K562 (cell line): ENCODE data around the gene AK4. TPM values are rescaled to one million over a fixed set of nuclear protein-coding genes. Genes with fewer than 3 reads are reported as not detected.

Experiments used
- ARID3A ChIP-seq: IDR thresholded peaks from 2 replicates; pipeline ENCODE4 v1.6.1; 2012; ENCODE audit warnings: low read depth, low read length, improper control_type of control experiment, borderline replicate concordance
- C11orf30 ChIP-seq: fragments of 450-650 bp; IDR thresholded peaks from 2 replicates; pipeline ENCODE4 v1.6.1; 2016; ENCODE audit warnings: low read depth, mild to moderate bottlenecking
- FOXK2 ChIP-seq, 2 experiments: fragments of 450-650 bp; IDR thresholded peaks in 1 of 2; conservative IDR thresholded peaks in 1 of 2; 2 replicates each; pipeline ENCODE4 v1.6.1; 2016; ENCODE audit warnings: low read depth in 2 of 2, mild to moderate bottlenecking in 1 of 2
- GATAD2B ChIP-seq: fragments of 450-650 bp; IDR thresholded peaks from 2 replicates; pipeline ENCODE4 v1.6.1; 2017; ENCODE audit warnings: mild to moderate bottlenecking, borderline replicate concordance
- JUN ChIP-seq, 2 experiments: sonication (generic) in 1 of 2; formaldehyde crosslinking in 1 of 2; IDR thresholded peaks; 2 replicates each; pipeline versions ENCODE4 v1.6.1 to v1.8.0; 2012 to 2022; ENCODE audit warnings: borderline replicate concordance in 2 of 2, mild to moderate bottlenecking in 2 of 2, improper control_type of control experiment in 1 of 2, low read depth in 1 of 2, low read length in 1 of 2, missing genetic modification reagents in 1 of 2
- MAFF ChIP-seq: IDR thresholded peaks from 2 replicates; pipeline ENCODE4 v1.6.1; 2012; ENCODE audit warnings: low read length, improper control_type of control experiment
- NFATC3 ChIP-seq: fragments of 450-650 bp; IDR thresholded peaks from 2 replicates; pipeline ENCODE4 v1.6.1; 2017; ENCODE audit warnings: mild to moderate bottlenecking
- NFRKB ChIP-seq: fragments of 450-650 bp; IDR thresholded peaks from 2 replicates; pipeline ENCODE4 v1.6.1; 2016; ENCODE audit warnings: low read depth
- NUFIP1 ChIP-seq: fragments of 450-650 bp; IDR thresholded peaks from 2 replicates; pipeline ENCODE4 v1.6.1; 2018; ENCODE audit not compliant: partially characterized antibody
- SRSF1 ChIP-seq: fragments of 200-400 bp; formaldehyde crosslinking; IDR thresholded peaks from 2 replicates; pipeline ENCODE4 v1.6.1; 2017; ENCODE audit warnings: mild to moderate bottlenecking, low read depth, low read length, moderate library complexity
- STAT5A ChIP-seq: IDR thresholded peaks from 2 replicates; pipeline ENCODE4 v1.6.1; 2012; ENCODE audit warnings: low read length, inconsistent platforms, borderline replicate concordance
- TEAD1 ChIP-seq, 2 experiments: fragments of 450-650 bp in 1 of 2; sonication (generic) in 1 of 2; formaldehyde crosslinking; IDR thresholded peaks; 2 replicates each; pipeline versions ENCODE4 v1.4.0 to v1.8.0; 2020 to 2022; ENCODE audit warnings: mild to moderate bottlenecking in 2 of 2, missing genetic modification reagents in 1 of 2
- ZBTB40 ChIP-seq, 2 experiments: fragments of 450-650 bp in 1 of 2; sonication (generic) in 1 of 2; formaldehyde crosslinking in 1 of 2; IDR thresholded peaks; 2 replicates each; pipeline versions ENCODE4 v1.7.1 to v1.9.0; 2016 to 2022; ENCODE audit warnings: inconsistent platforms in 1 of 2, mild to moderate bottlenecking in 1 of 2, missing genetic modification reagents in 1 of 2
- ZNF778 ChIP-seq: fragments of 450-650 bp; formaldehyde crosslinking; IDR thresholded peaks from 2 replicates; pipeline ENCODE4 v1.4.0; 2020; ENCODE audit warnings: mild to moderate bottlenecking, moderate library complexity
- polyA plus RNA-seq, 8 experiments: library from polyadenylated mRNA; depleted of rRNA in 4 of 8; stranded (reverse) in 5 of 8; unstranded in 3 of 8; fragments of >200 nt; fragmentation: Nextera tagmentation in 2 of 8; fragmentation: Illumina TruSeq in 1 of 8; extraction: Ambion mirVana in 2 of 8; extraction: Trizol in 1 of 8; gene quantifications; 2 replicates each; pipeline versions ENCODE4 v1.2.1 to v1.2.3, GENCODE V29; 2011 to 2014; ENCODE audit warnings: inconsistent platforms in 1 of 8, missing spikeins in 1 of 8
- total RNA-seq, 7 experiments: library from RNA; depleted of rRNA in 6 of 7; stranded (reverse); fragments of >200 nt in 6 of 7; fragmentation: Illumina TruSeq in 2 of 7; extraction: Trizol in 2 of 7; gene quantifications; 2 replicates each; pipeline versions ENCODE4 v1.2.1 to v1.2.3, GENCODE V29; 2011 to 2021; ENCODE audit warnings: low replicate concordance in 1 of 7

AK4 gene
- total and polyA plus RNA-seq, 9 of the 15 experiments (the other 6 are each of a cell fraction or from before 2014, with no cell fraction given), result 10.4 to 96.6 (median 21.5) TPM

GRCh38 chr1:65231718-65232330 lies 83.8 kb downstream of the AK4 start (continued):
- TF ChIP-seq ZBTB40 (IDR thresholded peaks at IDR 0.05) (peak; percentile 64), ZBTB40 (CRISPR knock-in tag; IDR thresholded peaks at IDR 0.05) (no peak), NUFIP1 (no peak), STAT5A (peak; percentile 68; the same call in 1 of the 2 replicates), TEAD1 (CRISPR knock-in tag; IDR thresholded peaks at IDR 0.05) (0 out of 4 replicates have a peak, but pooled peaks of 1 of the 2 experiments have one; percentile 20), FOXK2 (conservative IDR thresholded peaks at IDR 0.05 in 1 of 2, IDR thresholded peaks at IDR 0.05 in 1 of 2; ENCODE audit: low read depth in 2 of 2) (peak; percentile 33 to 55; a peak in 3 of 4 replicates), C11orf30 (peak; percentile 88), ZNF778 (CRISPR knock-in tag) (no peak), SRSF1 (no peak), GATAD2B (peak; percentile 9; the same call in 1 of the 2 replicates), MAFF (peak; percentile 43; the same call in 1 of the 2 replicates), JUN (IDR thresholded peaks at IDR 0.05; ENCODE audit: borderline replicate concordance, low read depth, low read length) (0 out of 2 replicates have a peak, but pooled peaks have one; percentile 30), JUN (CRISPR knock-in tag; IDR thresholded peaks at IDR 0.05; ENCODE audit: borderline replicate concordance) (no peak), NFATC3 (0 out of 2 replicates have a peak, but pooled peaks have one; percentile 47), NFRKB (0 out of 2 replicates have a peak, but pooled peaks have one; percentile 15), ARID3A (peak; percentile 21; the same call in 1 of the 2 replicates)
